LNCaP clone FGC (cell line): ENCODE measurements around the gene LAMA4.

ENCODE experiments used
- DNase-seq: peaks from one replicate; pipeline ENCODE4 v3.0.0-alpha.2; 2011; ENCODE audit warnings: low read depth
- H3K4me3 ChIP-seq: 2 replicates; pipeline ENCODE4 v1.5.1; 2011; ENCODE audit warnings: mild to moderate bottlenecking, low read depth, low read length, control low read depth
- CTCF ChIP-seq: IDR thresholded peaks from 2 replicates; pipeline ENCODE4 v1.5.1; 2012; ENCODE audit warnings: mild to moderate bottlenecking; ENCODE audit not compliant: control insufficient read depth, insufficient read depth; ENCODE audit errors: extremely low read depth

The LAMA4 gene

GRCh38 chr6:112154711-112155110, 99.7 kb downstream of the LAMA4 start:
- TF ChIP-seq CTCF: no peak
- no peak overlapping the region for H3K4me3 ChIP-seq
- DNase-seq: no peak

GRCh38 chr6:112153926-112154607, 100.3 kb downstream of the LAMA4 start:
- no peak overlapping the region for H3K4me3 ChIP-seq
- no peak for TF ChIP-seq CTCF
- DNase-seq: no peak

GRCh38 chr6:112150363-112150762, 104.0 kb downstream of the LAMA4 start:
- no peak for TF ChIP-seq CTCF
- DNase-seq: no peak
- H3K4me3 ChIP-seq: no peak overlapping the region

GRCh38 chr6:112149719-112150263, 104.6 kb downstream of the LAMA4 start:
- H3K4me3 ChIP-seq: no peak overlapping the region
- no peak for TF ChIP-seq CTCF
- DNase-seq: no peak

GRCh38 chr6:112149236-112149635, 105.1 kb downstream of the LAMA4 start:
- no peak for DNase-seq
- no peak for TF ChIP-seq CTCF
- no peak overlapping the region for H3K4me3 ChIP-seq

GRCh38 chr6:112148103-112148502, 106.3 kb downstream of the LAMA4 start:
- DNase-seq: no peak
- no peak for TF ChIP-seq CTCF
- no peak overlapping the region for H3K4me3 ChIP-seq

- DNase-seq: no peak
Observed at GRCh38 chr6:112145080-112145573, 109.2 kb downstream of the LAMA4 start.

More at GRCh38 chr6:112145080-112145573, 109.2 kb downstream of the LAMA4 start:
- no peak for TF ChIP-seq CTCF
- H3K4me3 ChIP-seq: no peak overlapping the region
